Progenitor cell of endocrine pancreas (in vitro differentiated cells): Measurements from ENCODE around the gene MORN2. TPM values are rescaled to one million over a fixed set of nuclear protein-coding genes. Genes with fewer than 3 reads are reported as not detected.

ENCODE experiments used
- DNase-seq: peaks from one replicate; pipeline ENCODE4 v3.0.0; 2021; ENCODE audit warnings: low spot score; ENCODE audit not compliant: unreplicated experiment
- H3K27ac Mint-ChIP-seq: 2 replicates; pipeline ENCODE4 v1.8.0; 2021; ENCODE audit warnings: mild to moderate bottlenecking, moderate library complexity, mixed read lengths
- H3K27me3 Mint-ChIP-seq: 2 replicates; pipeline ENCODE4 v1.8.0; 2021; ENCODE audit warnings: mixed read lengths
- H3K36me3 Mint-ChIP-seq: 2 replicates; pipeline ENCODE4 v1.8.0; 2022; ENCODE audit warnings: mixed read lengths; ENCODE audit not compliant: insufficient read depth
- H3K4me1 Mint-ChIP-seq: 2 replicates; pipeline ENCODE4 v1.8.0; 2021; ENCODE audit warnings: low read depth, mixed read lengths
- H3K4me3 Mint-ChIP-seq: 2 replicates; pipeline ENCODE4 v1.8.0; 2021; ENCODE audit warnings: low read depth, mild to moderate bottlenecking, moderate library complexity, mixed read lengths
- H3K9me3 Mint-ChIP-seq: 2 replicates; pipeline ENCODE4 v1.8.0; 2021; ENCODE audit warnings: low read depth, mixed read lengths
- CTCF ChIP-seq: fragments of 200-600 bp; sonication (generic); IDR thresholded peaks from one replicate; pipeline ENCODE4 v1.5.0; 2021; ENCODE audit warnings: antibody characterized with exemption, mild to moderate bottlenecking; ENCODE audit not compliant: unreplicated experiment
- total RNA-seq: library from RNA; stranded (reverse); gene quantifications from 2 replicates; pipeline ENCODE4 v1.2.1, GENCODE V29; 2021

MORN2 gene
- total RNA-seq, 1 donor from 2014 or later = 23.9 TPM

DNA sequence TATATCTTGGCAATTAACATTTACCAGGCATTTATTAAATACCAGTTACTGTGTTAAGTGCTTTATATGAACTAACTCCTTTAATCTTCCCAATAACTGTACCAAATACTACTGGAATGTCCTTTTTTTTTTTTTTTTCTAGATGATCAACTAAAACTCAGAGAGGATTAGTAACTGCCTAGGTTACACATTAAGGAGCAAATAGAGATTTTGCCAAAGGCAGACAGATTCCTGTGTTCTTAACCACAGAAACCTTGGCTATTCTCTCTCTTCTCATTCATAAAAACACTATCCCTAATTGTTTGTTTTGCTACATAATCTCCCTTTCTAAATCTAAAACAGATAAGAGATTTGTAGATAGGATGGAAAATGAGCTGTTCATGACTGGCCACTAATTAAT lies 13.3 kb upstream of the MORN2 start:
- no peak for DNase-seq
- Mint-ChIP-seq H3K27ac (no peak overlapping the region), H3K4me1 (peaks cover 23% of the 10 kb centered on the region), H3K9me3 (no peaks in the 10 kb centered on the region), H3K4me3 (no peak overlapping the region), H3K27me3 (peaks cover 7% of the 10 kb centered on the region), H3K36me3 (peaks cover 39% of the 10 kb centered on the region)
- TF ChIP-seq CTCF = no peak

GRCh38 chr2:38863061-38863695 lies 12.6 kb upstream of the MORN2 start:
- Mint-ChIP-seq H3K27ac (no peak overlapping the region), H3K4me1 (peaks cover 23% of the 10 kb centered on the region), H3K27me3 (peaks cover 7% of the 10 kb centered on the region), H3K9me3 (no peaks in the 10 kb centered on the region), H3K4me3 (no peak overlapping the region), H3K36me3 (peaks cover 41% of the 10 kb centered on the region)
- DNase-seq = no peak
- TF ChIP-seq CTCF = no peak

GRCh38 chr2:38866773-38867443 lies 8.9 kb upstream of the MORN2 start:
- Mint-ChIP-seq H3K4me1 (peaks cover 22% of the 10 kb centered on the region), H3K36me3 (peaks cover 24% of the 10 kb centered on the region), H3K27me3 (peaks cover 7% of the 10 kb centered on the region), H3K4me3 (no peak overlapping the region), H3K27ac (no peak overlapping the region), H3K9me3 (peaks cover 12% of the 10 kb centered on the region)
- TF ChIP-seq CTCF = no peak
- DNase-seq = no peak

DNA sequence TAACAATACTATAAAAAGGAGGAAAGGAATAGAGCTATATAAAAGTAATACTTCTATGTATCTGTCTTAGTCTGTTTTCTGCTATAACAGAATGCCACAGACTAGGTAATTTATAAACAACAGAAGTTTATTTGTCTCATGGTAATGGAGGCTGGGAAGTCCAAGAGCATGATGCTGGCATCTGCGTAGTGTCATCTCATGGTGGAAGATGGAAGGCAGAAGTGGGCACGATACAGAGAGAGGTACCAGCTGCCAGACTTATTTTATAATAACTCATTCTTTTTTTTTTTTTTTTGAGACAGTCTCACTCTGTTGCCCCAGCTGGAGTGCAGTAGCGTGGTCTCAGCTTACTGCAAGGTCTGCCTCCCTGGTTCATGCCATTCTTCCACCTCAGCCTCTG lies 4.3 kb upstream of the MORN2 start:
- Mint-ChIP-seq H3K4me3 (no peak overlapping the region), H3K9me3 (peaks cover 21% of the 10 kb centered on the region), H3K4me1 (peaks cover 14% of the 10 kb centered on the region), H3K27ac (no peak overlapping the region), H3K27me3 (peaks cover under 1% of the 10 kb centered on the region), H3K36me3 (peaks cover 23% of the 10 kb centered on the region)
- no peak for DNase-seq
- TF ChIP-seq CTCF = no peak

GRCh38 chr2:38873763-38874162 lies 2.0 kb upstream of the MORN2 start:
- Mint-ChIP-seq H3K9me3 (peaks cover 21% of the 10 kb centered on the region), H3K27ac (no peak overlapping the region), H3K27me3 (no peaks in the 10 kb centered on the region), H3K36me3 (peaks cover 18% of the 10 kb centered on the region), H3K4me3 (no peak overlapping the region), H3K4me1 (peaks cover 18% of the 10 kb centered on the region)
- DNase-seq = no peak
- TF ChIP-seq CTCF = no peak
